ENCODE data around the gene AUTS2. TPM values are rescaled to one million over a fixed set of nuclear protein-coding genes. Genes with fewer than 3 reads are reported as not detected.

Gene AUTS2
- total and polyA plus RNA-seq, 11 donors = 3.4 to 14.0 (median 7.3) TPM

DNA sequence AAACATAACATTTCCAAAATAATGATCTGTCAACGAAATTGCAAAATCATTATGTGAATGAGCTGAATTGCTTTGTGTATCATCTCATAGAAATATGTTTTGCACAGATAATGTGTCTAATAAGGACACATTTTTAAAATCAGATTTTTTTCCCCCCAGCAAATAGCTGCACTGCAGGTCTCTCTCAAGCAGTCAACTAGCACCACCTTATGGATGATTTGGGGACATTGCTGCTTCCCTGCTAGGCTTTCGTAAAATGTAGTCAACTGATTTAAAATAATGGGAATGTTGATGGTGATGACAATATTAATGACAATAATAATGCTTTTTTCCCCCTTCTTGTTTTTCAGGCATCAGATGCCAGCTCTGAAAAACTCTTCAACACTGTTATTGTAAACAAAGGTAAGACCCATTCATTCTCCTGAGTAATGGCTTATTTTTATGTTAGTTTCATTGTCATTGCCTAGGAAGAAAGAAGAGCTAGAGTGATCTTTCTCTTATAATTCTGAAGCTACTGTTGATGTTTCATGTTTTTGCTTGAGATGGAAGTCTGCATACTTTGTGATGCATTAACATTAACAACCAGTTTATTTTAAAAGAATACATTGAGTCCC, 1100.1 kb downstream of the AUTS2 start:
- H3K4me1 ChIP-seq = peaks cover 0 to 21% (median 6%) of the 10 kb centered on the region in 12 donors
- no peaks in the 10 kb centered on the region for H3K9me3 ChIP-seq
- DNase-seq = peak in 3 of 5 donors; percentile 23 to 37 (median 36)
- H3K27ac ChIP-seq = no peak overlapping the region
- 27 to 38% (median 36%) methylated on average over 2 of the region's 2 CpGs for whole genome bisulfite sequencing, 4 donors
- intact Hi-C loops (cut with DNase I) = loop anchor here (2.0 to 10.0 kb wide), 13 partner anchors 84 to 1104 kb away; partner anchors contain the start of gene AUTS2 (in 1 of the 10)
- H3K27me3 ChIP-seq = peaks cover 0 to 22% (median 0%) of the 10 kb centered on the region in 9 donors
- H3K4me3 ChIP-seq = no peak overlapping the region
- TF ChIP-seq POLR2A (IDR thresholded peaks at IDR 0.05) = no peak
- TF ChIP-seq, protein P1, sequence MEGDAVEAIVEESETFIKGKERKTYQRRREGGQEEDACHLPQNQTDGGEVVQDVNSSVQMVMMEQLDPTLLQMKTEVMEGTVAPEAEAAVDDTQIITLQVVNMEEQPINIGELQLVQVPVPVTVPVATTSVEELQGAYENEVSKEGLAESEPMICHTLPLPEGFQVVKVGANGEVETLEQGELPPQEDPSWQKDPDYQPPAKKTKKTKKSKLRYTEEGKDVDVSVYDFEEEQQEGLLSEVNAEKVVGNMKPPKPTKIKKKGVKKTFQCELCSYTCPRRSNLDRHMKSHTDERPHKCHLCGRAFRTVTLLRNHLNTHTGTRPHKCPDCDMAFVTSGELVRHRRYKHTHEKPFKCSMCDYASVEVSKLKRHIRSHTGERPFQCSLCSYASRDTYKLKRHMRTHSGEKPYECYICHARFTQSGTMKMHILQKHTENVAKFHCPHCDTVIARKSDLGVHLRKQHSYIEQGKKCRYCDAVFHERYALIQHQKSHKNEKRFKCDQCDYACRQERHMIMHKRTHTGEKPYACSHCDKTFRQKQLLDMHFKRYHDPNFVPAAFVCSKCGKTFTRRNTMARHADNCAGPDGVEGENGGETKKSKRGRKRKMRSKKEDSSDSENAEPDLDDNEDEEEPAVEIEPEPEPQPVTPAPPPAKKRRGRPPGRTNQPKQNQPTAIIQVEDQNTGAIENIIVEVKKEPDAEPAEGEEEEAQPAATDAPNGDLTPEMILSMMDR (IDR thresholded peaks at IDR 0.05) = peak; percentile 66 to 92 (median 86)
- peak in 1 of 4 donors; percentile 33 for ATAC-seq
- peaks cover 0 to 7% (median 0%) of the 10 kb centered on the region in 9 donors for H3K36me3 ChIP-seq

DNA sequence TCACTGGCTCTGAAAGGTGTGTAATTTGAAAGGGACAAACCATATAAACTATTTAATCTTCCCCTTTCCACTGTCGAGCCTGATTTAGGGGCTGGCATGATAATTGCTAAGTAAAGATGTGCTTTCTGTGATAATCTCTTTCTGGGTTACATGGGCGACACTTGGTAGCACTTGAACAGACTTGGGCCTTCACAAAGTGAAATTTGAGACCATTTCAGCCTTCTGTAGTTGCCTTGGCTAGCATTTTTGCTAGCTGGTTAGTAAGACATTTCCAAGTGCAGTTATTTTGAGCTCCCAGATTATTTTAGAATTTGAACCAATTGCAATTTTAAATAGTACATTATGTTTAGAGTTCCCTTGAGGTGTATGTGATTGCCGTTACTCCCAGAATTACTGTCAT, 1101.0 kb downstream of the AUTS2 start:
- ATAC-seq (no peak), DNase-seq (no peak)
- Histone ChIP-seq H3K36me3 (peaks cover 0 to 7% (median 0%) of the 10 kb centered on the region in 9 donors), H3K4me1 (peaks cover 0 to 17% (median 6%) of the 10 kb centered on the region in 12 donors), H3K9me3 (no peaks in the 10 kb centered on the region), H3K4me3 (no peak overlapping the region), H3K27ac (no peak overlapping the region), H3K27me3 (peaks cover 0 to 17% (median 0%) of the 10 kb centered on the region in 9 donors)
- intact Hi-C loops (cut with DNase I) = loop anchor here (2.0 to 10.0 kb wide), 13 partner anchors 84 to 1104 kb away; partner anchors contain the start of gene AUTS2 (in 1 of the 10)
- TF ChIP-seq, protein P1 (IDR thresholded peaks at IDR 0.05) = no peak
- no peak for TF ChIP-seq POLR2A (IDR thresholded peaks at IDR 0.05)
- WGBS, 4 donors = 78 to 96% (median 92%) methylated on average over 3 of the region's 3 CpGs

DNA sequence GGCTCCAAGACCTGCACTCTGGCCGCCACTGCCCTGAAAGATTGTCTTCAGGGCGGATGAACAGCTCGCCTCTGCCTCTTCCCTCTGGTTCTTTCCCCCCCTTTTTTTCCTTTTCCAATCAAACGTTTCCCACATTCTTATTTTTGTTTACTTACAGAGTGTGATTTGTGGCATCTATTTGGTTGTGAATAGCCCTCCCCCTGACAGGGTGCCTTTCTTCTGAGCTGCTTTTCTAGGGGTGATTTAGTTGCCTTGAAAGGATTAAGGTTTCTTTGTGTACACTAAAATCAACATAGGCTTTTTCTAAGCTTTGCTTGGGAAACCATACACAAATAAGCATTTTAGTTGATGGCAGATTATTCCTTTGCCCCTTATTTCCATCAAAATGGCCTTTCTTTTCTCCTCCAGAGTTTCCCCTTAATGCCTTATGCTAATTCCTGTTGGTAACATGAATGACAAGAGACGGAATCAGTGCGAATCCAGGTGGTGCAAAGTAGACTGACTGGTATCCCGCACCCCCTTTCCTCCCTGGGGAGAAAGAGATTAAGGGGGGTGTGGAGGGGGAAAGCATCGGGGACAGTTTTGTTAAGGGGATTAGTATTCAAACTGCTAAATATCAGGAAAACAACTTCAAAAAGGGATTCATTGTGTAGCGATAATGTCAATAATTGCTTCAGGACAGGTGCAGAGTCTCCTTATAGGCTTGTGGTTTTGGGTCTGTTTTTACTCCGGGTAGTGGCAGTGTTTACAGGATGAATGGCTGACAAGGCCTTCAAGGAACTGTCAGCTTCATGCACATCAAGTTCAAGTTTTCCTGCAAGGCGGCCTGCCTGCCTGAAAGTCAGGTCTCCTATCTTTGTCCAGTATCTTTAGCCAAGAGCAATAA, 1102.0 kb downstream of the AUTS2 start:
- intact Hi-C loops (cut with DNase I) = loop anchor here in 1 of 10 donors (5.0 kb wide), 1 partner anchor 508 kb away; no protein-coding TSS in a partner anchor
- H3K27me3 ChIP-seq = peaks cover 0 to 11% (median 0%) of the 10 kb centered on the region in 9 donors
- peaks cover 0 to 13% (median 6%) of the 10 kb centered on the region in 12 donors for H3K4me1 ChIP-seq
- no peak overlapping the region for H3K27ac ChIP-seq
- H3K36me3 ChIP-seq = peaks cover 0 to 7% (median 0%) of the 10 kb centered on the region in 9 donors
- TF ChIP-seq POLR2A (IDR thresholded peaks at IDR 0.05) = no peak
- TF ChIP-seq, protein P1 (IDR thresholded peaks at IDR 0.05) = no peak
- WGBS, 4 donors = 83 to 93% (median 87%) methylated on average over 11 of the region's 11 CpGs
- no peak for ATAC-seq
- DNase-seq = no peak
- no peaks in the 10 kb centered on the region for H3K9me3 ChIP-seq
- H3K4me3 ChIP-seq = no peak overlapping the region
